CD4-positive, alpha-beta T cell treated with Interleukin-4 for 4 hours (primary cell): Measurements from ENCODE around the gene SLCO4C1.
A peak's percentile ranks its signal among the peaks of the same experiment; 100 is the strongest.
"Not testable (repeated sequence)": the region's sequence is repeated elsewhere in the genome, so short reads cannot be mapped to it uniquely, and the experiment has no call there.

ENCODE experiments used
- DNase-seq: peaks from one replicate; pipeline ENCODE4 v3.0.0-alpha.2; 2020

Gene SLCO4C1

GRCh38 chr5:102296178-102296817 is at the start of gene SLCO4C1:
SLCO4C1 (minus strand) TSS chr5:102296284; CDS start chr5:102296262, 22 bp downstream.
- peak; percentile 74 for DNase-seq

- no peak for DNase-seq
Observed at GRCh38 chr5:102341681-102342288, 45.7 kb upstream of the SLCO4C1 start.

- no peak for DNase-seq
Observed at GRCh38 chr5:102324714-102325113, 28.6 kb upstream of the SLCO4C1 start.

GRCh38 chr5:102318801-102319200 is 22.7 kb upstream of the SLCO4C1 start:
- DNase-seq = not testable (repeated sequence)

GRCh38 chr5:102314328-102314727 is 18.2 kb upstream of the SLCO4C1 start:
- no peak for DNase-seq

- DNase-seq = no peak
Observed at GRCh38 chr5:102313912-102314311, 17.8 kb upstream of the SLCO4C1 start.

- no peak for DNase-seq
Observed at GRCh38 chr5:102312586-102313370, 16.7 kb upstream of the SLCO4C1 start.

GRCh38 chr5:102309586-102309985 is 13.5 kb upstream of the SLCO4C1 start:
- no peak for DNase-seq

- no peak for DNase-seq
Observed at GRCh38 chr5:102307232-102307631, 11.1 kb upstream of the SLCO4C1 start.

GRCh38 chr5:102306121-102306520 is 10.0 kb upstream of the SLCO4C1 start:
- no peak for DNase-seq

- DNase-seq = no peak
Observed at GRCh38 chr5:102295534-102296177, 428 bp downstream of the SLCO4C1 start.

- no peak for DNase-seq
Observed at GRCh38 chr5:102294886-102295395, 1.1 kb downstream of the SLCO4C1 start.

- DNase-seq = no peak
Observed at GRCh38 chr5:102290004-102290403, 6.1 kb downstream of the SLCO4C1 start.

GRCh38 chr5:102289251-102289899 is 6.7 kb downstream of the SLCO4C1 start:
- DNase-seq = no peak

- DNase-seq = no peak
Observed at GRCh38 chr5:102288630-102289029, 7.5 kb downstream of the SLCO4C1 start.

GRCh38 chr5:102286476-102286875 is 9.6 kb downstream of the SLCO4C1 start:
- no peak for DNase-seq

- DNase-seq = no peak
Observed at GRCh38 chr5:102283102-102283797, 12.8 kb downstream of the SLCO4C1 start.

GRCh38 chr5:102279711-102280110 is 16.4 kb downstream of the SLCO4C1 start:
- no peak for DNase-seq

GRCh38 chr5:102278231-102278630 is 17.9 kb downstream of the SLCO4C1 start:
- no peak for DNase-seq

- no peak for DNase-seq
Observed at GRCh38 chr5:102277144-102277543, 18.9 kb downstream of the SLCO4C1 start.

GRCh38 chr5:102271759-102272158 is 24.3 kb downstream of the SLCO4C1 start:
- DNase-seq = no peak

- no peak for DNase-seq
Observed at GRCh38 chr5:102270036-102270435, 26.0 kb downstream of the SLCO4C1 start.
